Lower lobe of right lung (tissue), 1 donor: ENCODE data around the gene GPATCH1. TPM values are rescaled to one million over a fixed set of nuclear protein-coding genes. Genes with fewer than 3 reads are reported as not detected.

Experiments
- total RNA-seq: library from RNA; stranded (reverse); fragmentation: NEBNext Ultra II Directional; extraction: Animal tissue kit (Norgen Biotek cat#: 25700); gene quantifications from one replicate; pipeline ENCODE4 v1.2.1, GENCODE V29; 2021
- donor health status: DM: no; HTN: yes; CAD: no; lungs with severe emphysema.

Gene GPATCH1
- total RNA-seq, 1 donor from 2014 or later: 8.4 TPM

Other genes with a start within 250 kb of the GPATCH1 start
- gene SLC7A9, start 211.4 kb upstream of the GPATCH1 start, total RNA-seq: 0.32 TPM
- 19.8 TPM for gene CEP89, start 109.2 kb upstream of the GPATCH1 start, total RNA-seq
- 2.9 TPM for gene FAAP24, start 108.9 kb upstream of the GPATCH1 start, total RNA-seq
- gene RHPN2, start 16.3 kb upstream of the GPATCH1 start, total RNA-seq: 7.7 TPM
- not detected for gene WDR88, start 50.9 kb downstream of the GPATCH1 start, total RNA-seq
- gene LRP3, start 113.1 kb downstream of the GPATCH1 start, total RNA-seq: 13.8 TPM
- gene SLC7A10, start 144.7 kb downstream of the GPATCH1 start, total RNA-seq: 0.62 TPM
- gene CEBPA, start 221.4 kb downstream of the GPATCH1 start, total RNA-seq: 75.1 TPM